Skeletal muscle satellite cell (primary cell): ENCODE data around the gene DOHH.

Experiments used
- H3K27me3 ChIP-seq: 2 replicates; pipeline ENCODE4 v1.7.0; 2013; ENCODE audit warnings: low read length; ENCODE audit not compliant: control insufficient read depth, insufficient read depth
- H3K36me3 ChIP-seq: 2 replicates; pipeline ENCODE4 v1.7.0; 2013; ENCODE audit warnings: mild to moderate bottlenecking, control low read depth, low read length; ENCODE audit not compliant: insufficient read depth
- H3K4me1 ChIP-seq: 2 replicates; pipeline ENCODE4 v1.7.0; 2013; ENCODE audit warnings: low read length; ENCODE audit not compliant: control insufficient read depth, insufficient read depth
- H3K4me2 ChIP-seq: 2 replicates; pipeline ENCODE4 v1.7.0; 2013; ENCODE audit warnings: mild to moderate bottlenecking, low read length
- H3K4me3 ChIP-seq: 2 replicates; pipeline ENCODE4 v1.7.0; 2013; ENCODE audit warnings: low read length
- H3K9ac ChIP-seq: 2 replicates; pipeline ENCODE4 v1.7.0; 2013; ENCODE audit warnings: mild to moderate bottlenecking, low read depth, low read length, moderate library complexity
- H3K9me3 ChIP-seq: replicated peaks from 2 replicates; pipeline ENCODE4 v1.7.0; 2013; ENCODE audit warnings: mild to moderate bottlenecking, control low read depth, low read length

DOHH gene

DNA sequence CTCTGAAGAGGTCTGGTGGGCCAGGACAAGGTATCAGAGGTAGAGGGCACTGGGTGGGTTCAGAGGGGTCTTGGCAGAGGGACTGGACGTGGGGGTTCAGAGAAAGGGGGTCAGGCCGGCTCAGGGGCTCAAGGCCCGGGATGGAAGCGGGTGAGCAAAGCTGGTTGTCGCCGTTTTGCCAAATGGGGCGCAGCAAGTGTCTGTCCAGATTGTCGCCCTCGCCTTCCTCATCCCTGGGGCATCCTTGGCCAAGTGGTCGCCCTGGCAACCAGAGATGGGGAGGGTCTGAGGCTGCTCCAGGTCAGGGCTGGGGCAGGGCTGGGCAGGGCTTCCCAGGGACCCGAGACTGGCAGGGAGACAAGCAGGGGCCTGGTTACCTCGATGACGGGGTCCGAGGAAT, 6.8 kb downstream of the DOHH start:
- Histone ChIP-seq H3K9ac (no peak overlapping the region), H3K4me1 (no peaks in the 10 kb centered on the region), H3K4me3 (no peak overlapping the region), H3K4me2 (no peak overlapping the region), H3K36me3 (peaks cover 49% of the 10 kb centered on the region), H3K27me3 (no peaks in the 10 kb centered on the region), H3K9me3 (no peaks in the 10 kb centered on the region)

DNA sequence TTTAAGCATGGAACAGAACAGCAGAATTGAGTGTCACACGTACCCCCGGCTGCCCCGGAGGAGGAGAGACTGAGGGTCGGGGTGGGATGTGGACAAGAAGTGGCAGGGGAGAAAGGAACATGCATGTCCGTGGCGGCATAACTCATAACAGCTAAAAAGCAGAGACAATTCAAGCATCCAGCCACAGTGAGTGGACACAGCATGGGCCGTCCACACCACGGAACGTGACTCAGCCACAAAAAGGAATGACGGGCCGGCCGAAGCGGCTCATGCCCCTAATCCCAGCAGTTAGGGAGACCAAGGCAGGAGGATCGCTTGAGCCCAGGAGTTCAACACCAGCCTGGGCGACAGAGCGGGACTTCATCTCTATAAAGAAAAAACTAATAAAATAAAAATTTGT, 7.6 kb downstream of the DOHH start:
- Histone ChIP-seq H3K9me3 (no peaks in the 10 kb centered on the region), H3K9ac (no peak overlapping the region), H3K36me3 (peaks cover 49% of the 10 kb centered on the region), H3K4me1 (no peaks in the 10 kb centered on the region), H3K4me2 (no peak overlapping the region), H3K27me3 (no peaks in the 10 kb centered on the region), H3K4me3 (no peak overlapping the region)

DNA sequence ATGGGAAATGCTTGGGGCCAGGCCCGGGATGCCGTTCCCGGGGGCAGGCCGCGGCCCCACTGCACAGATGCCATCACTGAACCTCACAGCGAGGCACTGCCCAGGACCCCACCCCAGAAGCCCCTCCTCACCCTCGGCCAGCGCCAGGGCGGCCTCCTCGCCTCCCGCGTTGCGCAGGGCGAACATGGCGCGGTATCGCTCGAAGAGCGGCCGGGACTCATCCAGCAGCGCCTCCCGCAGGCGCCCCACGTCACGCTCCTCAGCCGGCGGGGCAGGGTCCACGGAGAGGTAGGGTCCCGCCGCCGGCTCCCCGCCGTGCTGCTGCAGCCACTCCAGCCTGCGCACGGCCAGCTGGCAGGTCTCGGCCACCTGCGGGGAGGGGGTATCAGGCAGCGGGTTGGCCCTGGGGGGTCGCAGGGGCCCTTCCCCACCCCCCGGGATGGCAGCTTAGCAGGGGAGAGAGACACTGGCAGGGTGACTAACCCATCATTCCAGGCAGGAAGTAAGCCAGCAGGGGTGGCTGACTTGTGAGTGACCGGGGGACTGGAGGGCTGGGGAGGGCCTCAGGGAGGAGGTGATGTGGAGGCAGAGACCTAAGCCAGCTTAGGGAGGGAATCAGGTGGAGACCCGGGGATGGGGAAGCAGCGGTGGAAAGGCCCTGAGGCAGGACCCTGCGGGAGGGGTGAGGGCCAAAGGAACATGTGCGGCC, 8.2 kb downstream of the DOHH start:
- peaks cover 45% of the 10 kb centered on the region for H3K36me3 ChIP-seq

DNA sequence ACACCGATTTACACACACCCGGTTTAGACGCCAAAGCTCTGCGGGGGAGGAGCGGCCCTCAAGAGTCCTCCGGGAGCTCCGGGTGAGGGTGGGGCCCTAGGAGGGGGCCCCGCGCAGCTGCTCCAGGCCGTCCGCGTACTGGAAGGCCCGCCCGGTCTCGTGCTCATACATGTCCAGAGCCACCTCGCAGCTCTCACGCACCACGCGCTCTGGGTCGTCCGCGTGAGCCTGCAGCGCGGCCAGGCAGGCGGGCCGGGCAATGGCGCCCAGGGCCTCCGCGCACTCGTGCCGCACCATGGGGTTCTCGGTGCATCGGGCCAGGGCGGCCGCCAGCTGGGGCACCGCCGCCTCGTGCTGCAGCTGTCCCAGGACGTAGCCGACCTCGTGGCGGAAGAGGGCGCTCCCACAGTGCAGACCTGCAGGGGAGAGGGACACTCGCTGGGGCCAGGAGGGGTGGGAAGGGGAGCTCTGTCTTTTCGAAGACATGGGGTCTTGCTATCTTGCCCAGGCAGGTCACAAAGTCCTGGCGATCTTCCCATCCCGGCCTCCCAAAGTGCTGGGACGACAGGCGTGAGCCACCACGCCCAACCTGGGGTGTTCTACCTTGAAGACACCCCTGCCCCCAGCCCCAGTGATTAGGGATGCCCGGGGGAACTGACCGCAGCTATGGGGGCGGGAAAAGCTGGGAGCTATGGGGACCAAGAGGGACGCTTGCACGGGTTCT, 8.9 kb downstream of the DOHH start:
- no peak overlapping the region for H3K9ac ChIP-seq
- no peaks in the 10 kb centered on the region for H3K27me3 ChIP-seq
- no peak overlapping the region for H3K4me2 ChIP-seq
- H3K36me3 ChIP-seq = peaks cover 39% of the 10 kb centered on the region
- no peak overlapping the region for H3K4me3 ChIP-seq
- H3K4me1 ChIP-seq = no peaks in the 10 kb centered on the region
- no peaks in the 10 kb centered on the region for H3K9me3 ChIP-seq

More for the DNA sequence above, 8.2 kb downstream of the DOHH start:
- Histone ChIP-seq H3K9ac (no peak overlapping the region), H3K9me3 (no peaks in the 10 kb centered on the region), H3K4me2 (no peak overlapping the region), H3K4me3 (no peak overlapping the region), H3K4me1 (no peaks in the 10 kb centered on the region), H3K27me3 (no peaks in the 10 kb centered on the region)

DNA sequence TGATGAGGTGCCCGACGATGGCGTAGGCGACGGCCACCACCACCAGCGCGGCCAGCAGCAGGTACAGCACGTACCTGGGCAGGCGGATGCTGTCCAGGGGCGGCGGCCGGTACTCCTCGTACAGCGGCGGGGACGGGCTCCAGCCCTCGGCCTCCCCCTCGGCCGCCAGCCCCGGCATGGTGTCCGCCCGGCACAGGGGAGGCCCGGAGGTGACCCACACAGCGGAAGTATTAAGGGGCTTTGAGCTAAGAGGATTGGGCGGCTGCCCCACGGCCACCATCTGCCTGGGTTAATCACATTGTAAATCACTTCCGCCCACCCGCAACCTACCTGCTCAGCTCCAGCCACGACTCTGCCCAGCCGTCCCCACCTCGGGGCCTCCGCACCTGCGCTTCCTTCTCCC, 17.2 kb downstream of the DOHH start, which contains the start of gene SMIM44:
SMIM44 (minus strand) TSS at position 216 of the 403 bp plus-strand sequence; CDS start at position 178, 38 bp downstream.
- Histone ChIP-seq H3K9me3 (no peaks in the 10 kb centered on the region), H3K4me2 (no peak within 1 kb of the TSS), H3K27me3 (peaks cover 37% of the 10 kb centered on the region), H3K36me3 (no peaks in the 10 kb centered on the region), H3K4me3 (no peak within 1 kb of the TSS), H3K4me1 (no peaks in the 10 kb centered on the region), H3K9ac (no peak within 1 kb of the TSS)

DNA sequence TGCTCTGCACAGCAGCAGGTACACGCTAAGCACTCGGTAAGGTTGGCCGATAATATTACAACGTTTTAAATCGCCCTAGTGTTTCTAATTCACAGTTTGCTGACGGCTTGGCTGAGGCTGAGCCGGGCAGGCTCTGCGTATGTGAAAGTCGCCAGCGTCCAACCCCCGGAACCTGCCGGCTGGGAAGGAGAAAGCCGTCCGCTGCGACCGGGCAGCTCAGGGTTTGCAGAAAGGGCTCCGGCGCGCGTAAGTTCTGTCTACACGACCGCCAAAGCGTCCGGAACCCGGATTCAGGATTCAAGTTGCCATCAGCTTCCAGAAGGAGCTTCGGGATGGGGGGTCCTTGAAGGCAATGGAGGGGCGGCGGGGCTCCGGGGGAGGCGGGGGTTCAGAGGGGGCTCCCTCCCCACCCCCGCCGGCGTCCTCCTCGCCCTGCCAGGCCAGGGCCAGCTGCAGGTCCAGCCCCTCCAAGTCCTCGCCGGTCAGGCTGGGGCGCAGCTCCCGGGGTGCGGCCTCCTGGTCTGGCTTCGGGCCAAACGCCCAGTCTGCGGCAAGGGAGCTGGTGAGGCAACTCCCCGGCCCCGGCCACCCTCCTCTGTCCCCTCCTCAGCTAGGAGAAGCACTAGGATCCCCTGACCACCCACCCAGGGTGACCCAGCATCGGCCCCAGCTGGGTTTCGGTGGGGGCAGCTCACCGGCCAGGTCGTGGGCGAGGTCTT, 17.8 kb downstream of the DOHH start:
- Histone ChIP-seq H3K4me3 (no peak overlapping the region), H3K4me1 (no peaks in the 10 kb centered on the region), H3K27me3 (peaks cover 42% of the 10 kb centered on the region), H3K9ac (no peak overlapping the region), H3K9me3 (no peaks in the 10 kb centered on the region), H3K36me3 (no peaks in the 10 kb centered on the region), H3K4me2 (no peak overlapping the region)

DNA sequence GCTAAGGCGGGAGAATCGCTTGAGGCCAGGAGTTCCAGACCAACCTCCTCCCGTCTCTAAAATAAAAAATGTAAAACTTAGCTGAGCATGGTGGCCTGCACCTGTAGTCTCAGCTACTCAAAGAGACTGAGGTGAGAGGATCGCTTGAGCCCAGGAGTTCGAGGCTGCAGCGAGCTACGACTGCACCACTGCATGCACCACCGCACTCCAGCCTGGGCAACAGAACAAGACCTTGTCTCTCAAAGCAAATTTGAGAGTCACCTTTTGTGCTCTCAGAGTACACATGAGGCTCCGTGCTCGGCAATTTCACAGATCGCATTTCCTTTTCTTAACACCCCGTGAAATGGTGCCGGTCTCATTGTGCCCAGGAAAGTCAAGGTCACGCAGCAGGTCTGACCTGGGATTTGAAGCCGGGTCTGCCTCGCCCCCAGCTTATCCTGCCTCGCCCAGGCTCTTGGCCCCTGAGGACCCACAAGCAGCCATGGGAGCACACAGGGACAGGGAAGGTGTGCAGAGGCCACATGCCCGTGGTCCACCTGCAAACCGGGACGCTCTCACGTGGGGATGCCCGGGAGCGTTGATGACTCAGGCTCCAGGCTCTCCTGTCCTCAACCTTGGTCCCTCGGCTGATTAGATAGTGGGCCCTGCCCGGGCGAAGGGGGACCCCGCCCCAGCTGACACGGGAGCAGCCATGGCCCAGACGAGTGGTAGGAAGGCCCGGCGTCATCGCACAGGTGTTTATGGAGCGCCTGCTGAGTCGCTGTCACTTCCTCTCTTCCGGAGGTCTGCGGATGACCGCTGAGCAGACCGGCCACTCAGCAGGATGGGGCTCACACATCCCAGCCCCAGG, 19.0 kb downstream of the DOHH start:
- peaks cover 42% of the 10 kb centered on the region for H3K27me3 ChIP-seq
- no peaks in the 10 kb centered on the region for H3K36me3 ChIP-seq
- no peak overlapping the region for H3K4me2 ChIP-seq
- H3K4me1 ChIP-seq = no peaks in the 10 kb centered on the region
- no peak overlapping the region for H3K9ac ChIP-seq
- H3K4me3 ChIP-seq = no peak overlapping the region
- no peaks in the 10 kb centered on the region for H3K9me3 ChIP-seq

DNA sequence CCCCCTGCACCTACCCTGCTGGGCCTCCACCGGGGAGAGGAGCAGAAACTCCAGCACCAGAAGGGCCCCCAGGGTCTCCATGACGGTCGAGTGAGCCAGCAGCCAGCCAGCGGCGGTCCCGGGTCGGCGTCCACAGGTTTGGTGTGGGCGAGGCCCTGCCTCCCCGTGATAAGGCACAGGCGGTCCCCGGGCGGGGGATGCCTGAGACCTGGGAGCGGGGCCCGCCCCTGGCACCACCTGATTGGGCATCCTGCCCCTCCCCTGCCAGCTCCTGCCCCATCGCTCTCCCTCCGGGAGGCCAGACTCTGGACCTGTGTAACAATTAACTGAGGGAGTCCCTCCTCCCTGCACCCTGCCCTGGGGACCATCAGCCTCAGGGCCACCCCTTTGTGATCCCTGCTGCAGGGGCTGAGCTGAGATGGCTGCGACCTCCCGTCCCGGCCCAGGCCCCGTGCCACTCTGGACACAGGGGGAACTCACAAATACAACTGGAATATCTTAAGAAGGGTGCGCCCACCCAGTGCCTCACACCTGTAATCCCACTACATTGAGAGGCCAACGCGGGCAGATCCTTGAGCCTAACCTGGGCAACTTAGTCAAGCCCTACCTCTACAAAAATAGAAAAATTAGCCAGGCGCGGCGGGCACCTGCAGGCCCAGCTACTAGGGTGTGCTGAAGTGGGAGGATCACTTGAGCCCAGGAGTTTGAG, 19.9 kb downstream of the DOHH start, which contains the start of gene SMIM24:
SMIM24 (minus strand) TSS at position 143 of the 709 bp plus-strand sequence; CDS start at position 81, 62 bp downstream.
- Histone ChIP-seq H3K9me3 (no peaks in the 10 kb centered on the region), H3K4me2 (no peak within 1 kb of the TSS), H3K9ac (no peak within 1 kb of the TSS), H3K4me3 (no peak within 1 kb of the TSS), H3K4me1 (no peaks in the 10 kb centered on the region), H3K36me3 (no peaks in the 10 kb centered on the region), H3K27me3 (peaks cover 42% of the 10 kb centered on the region)

DNA sequence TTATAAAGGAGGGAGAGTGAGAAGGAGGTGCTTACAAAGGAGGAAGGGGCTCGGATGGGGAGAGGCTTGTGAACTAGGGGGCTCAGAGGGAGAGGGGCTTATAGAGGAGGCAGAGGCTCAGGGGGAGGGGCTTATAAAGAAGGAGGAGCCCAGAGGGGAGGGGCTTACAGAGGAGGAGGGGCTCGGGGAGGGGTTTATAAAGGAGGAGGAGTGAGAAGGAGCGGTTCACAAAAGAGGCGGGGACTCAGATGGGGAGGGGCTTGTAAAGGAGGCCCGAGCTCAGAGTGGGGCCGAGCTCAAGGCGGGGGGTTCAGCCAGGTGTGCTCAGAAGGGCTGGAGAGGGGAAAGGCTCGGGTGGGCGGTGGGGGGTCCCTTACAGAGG, 20.6 kb downstream of the DOHH start:
- Histone ChIP-seq H3K27me3 (peaks cover 45% of the 10 kb centered on the region), H3K9me3 (no peaks in the 10 kb centered on the region), H3K4me3 (no peak overlapping the region), H3K36me3 (no peaks in the 10 kb centered on the region), H3K9ac (no peak overlapping the region), H3K4me1 (no peaks in the 10 kb centered on the region), H3K4me2 (no peak overlapping the region)

DNA sequence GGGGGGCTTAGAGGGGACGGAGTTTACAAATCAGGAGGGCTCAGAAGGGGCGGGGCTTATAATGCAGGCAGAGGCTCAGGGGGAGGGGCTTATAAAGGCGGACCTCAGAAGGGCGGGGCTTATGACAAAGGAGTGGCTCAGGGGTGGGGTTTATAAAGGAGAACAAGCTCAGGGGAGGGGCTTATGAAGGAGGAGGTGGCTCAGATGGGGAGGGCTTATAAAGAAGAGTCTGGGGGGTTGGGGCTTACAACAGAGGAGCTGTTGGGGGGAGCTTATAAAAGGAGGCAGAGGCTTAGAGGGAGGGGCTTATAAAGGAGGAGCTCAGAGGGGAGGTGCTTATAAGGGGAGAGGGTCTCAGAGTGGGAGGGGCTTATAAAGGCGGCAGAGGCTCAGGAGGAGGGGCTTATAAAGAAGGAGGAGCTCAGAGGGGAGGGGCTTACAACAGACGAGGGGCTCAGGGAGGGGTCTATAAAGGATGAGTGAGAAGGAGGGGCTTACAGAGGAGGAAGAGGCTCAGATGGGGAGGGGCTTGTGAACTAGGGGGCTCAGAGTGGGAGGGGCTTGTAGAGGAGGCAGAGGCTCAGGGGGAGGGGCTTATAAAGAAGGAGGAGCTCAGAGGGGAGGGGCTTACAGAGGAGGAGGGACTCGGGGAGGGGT, 21.2 kb downstream of the DOHH start:
- H3K36me3 ChIP-seq = no peaks in the 10 kb centered on the region
- H3K4me1 ChIP-seq = no peaks in the 10 kb centered on the region
- no peak overlapping the region for H3K9ac ChIP-seq
- no peak overlapping the region for H3K4me2 ChIP-seq
- no peak overlapping the region for H3K4me3 ChIP-seq
- H3K27me3 ChIP-seq = peaks cover 45% of the 10 kb centered on the region
- H3K9me3 ChIP-seq = no peaks in the 10 kb centered on the region
